SIG-M5 treated with dmso at 0.1 percent for 504 hours (cell line): ENCODE measurements around the gene TBC1D1.

Experiments used
- DNase-seq: peaks from one replicate; lab custom pipeline; 2025; ENCODE audit not compliant: unreplicated experiment; lab: John Stamatoyannopoulos, UW

TBC1D1 gene

DNA sequence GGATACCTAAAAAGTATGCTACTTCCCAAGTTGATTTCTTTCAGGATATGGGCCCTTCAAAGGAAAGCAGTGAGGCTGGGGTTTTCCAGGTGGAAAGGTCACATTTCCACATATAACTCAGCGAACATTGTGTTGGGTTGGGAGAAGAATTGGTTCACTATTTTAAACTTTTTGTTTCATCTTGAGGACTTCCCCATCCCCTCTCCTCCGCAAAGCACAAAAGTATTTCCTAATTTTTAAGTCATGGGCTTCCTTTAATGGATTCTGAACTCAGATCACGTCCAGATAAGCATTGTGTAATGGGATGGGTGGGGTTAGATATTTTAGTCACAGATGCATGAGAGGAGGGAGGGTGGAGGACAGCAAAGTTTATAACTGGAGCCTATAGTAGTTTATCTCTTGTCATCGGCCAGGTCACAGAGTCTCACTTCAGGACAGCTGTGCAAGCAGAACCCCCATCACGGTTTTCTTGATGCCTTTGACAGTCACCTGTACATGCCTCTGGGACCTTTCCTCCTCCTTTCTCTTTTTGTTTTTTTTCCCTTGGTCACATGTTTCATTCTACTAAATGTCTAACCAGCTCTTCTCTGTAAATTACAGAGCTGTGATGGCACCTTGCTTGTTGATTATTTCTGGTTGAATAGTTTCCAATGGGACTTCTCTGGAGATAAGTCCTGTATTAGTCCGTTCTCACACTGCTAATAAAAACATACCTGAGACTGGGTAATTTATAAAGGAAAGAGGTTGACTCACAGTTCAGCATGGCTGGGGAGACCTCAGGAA is 184.7 kb downstream of the TBC1D1 start:
- DNase-seq: peak; percentile 98

DNA sequence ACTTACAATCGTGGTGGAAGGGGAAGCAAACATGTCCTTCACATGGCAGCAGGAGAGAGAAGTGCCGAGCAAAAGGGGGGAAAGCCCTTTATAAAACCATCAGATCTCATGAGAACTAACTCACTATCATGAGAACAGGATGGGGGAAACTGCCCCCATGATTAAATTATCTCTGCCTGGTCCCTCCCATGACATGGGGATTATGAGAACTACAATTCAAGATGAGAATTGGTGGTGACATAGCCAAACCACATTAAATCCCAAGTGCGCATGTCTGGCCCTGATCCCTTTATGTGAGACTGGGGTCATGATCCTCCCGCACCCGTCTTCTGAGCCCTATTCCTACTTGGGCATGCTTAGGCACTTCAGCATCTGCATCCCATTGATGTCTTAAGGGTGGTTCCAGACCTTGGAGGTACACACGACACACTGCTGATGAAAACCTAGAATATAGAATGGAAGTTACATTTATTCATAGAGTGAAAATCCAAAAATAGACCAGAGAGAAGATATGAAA is 185.3 kb downstream of the TBC1D1 start:
- DNase-seq: no peak

- no peak for DNase-seq
Measured at GRCh38 chr4:38077791-38078489, 187.1 kb downstream of the TBC1D1 start.

DNA sequence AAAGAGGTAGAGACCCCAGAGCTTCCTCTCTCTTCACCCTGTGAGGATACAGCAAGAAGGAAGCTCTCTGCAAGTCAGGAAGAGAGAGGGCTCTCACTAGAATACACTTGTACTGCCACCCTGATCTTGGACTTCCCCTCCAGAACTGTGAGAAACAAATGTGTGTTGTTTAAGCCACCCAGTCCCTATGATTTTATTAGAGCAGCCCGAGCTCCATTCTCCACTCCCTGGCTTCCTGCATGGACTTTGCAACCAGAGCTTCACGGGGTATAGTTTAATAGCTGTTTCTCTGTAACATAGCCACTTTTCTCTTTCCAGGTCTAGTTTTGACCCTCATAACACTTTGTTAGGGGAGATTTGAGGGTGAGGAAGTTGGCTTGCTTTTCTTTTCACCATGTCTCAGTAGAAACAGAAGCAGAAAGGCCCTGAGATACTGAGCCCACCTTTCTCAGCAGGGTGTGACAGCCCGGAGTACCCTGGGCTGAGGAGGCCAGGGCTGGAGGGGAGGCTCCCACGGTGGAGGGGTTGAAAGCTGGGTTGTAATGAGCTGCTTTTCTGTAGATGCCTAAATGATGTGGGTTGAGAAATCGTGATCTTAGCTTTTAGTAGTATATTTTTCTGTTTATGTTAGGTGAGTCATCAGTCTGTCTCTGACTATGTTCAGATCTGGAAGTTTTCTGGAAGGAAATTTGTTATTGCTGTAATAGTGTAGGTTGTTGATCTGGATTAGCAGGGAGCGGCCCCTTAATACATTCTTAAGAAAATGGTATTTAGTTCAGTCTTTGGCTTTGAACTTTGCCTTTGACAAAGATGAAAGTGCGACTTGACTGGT is 187.9 kb downstream of the TBC1D1 start:
- DNase-seq: no peak

GRCh38 chr4:38080061-38080974 is 189.4 kb downstream of the TBC1D1 start:
- no peak for DNase-seq

- DNase-seq: no peak
Measured at GRCh38 chr4:38082021-38082420, 191.1 kb downstream of the TBC1D1 start.

- DNase-seq: no peak
Measured at GRCh38 chr4:38082424-38083385, 191.8 kb downstream of the TBC1D1 start.

GRCh38 chr4:38084877-38085711 is 194.2 kb downstream of the TBC1D1 start:
- DNase-seq: no peak

GRCh38 chr4:38085751-38086150 is 194.9 kb downstream of the TBC1D1 start:
- no peak for DNase-seq

- DNase-seq: no peak
Measured at GRCh38 chr4:38086151-38086848, 195.4 kb downstream of the TBC1D1 start.

GRCh38 chr4:38086849-38087226 is 196.0 kb downstream of the TBC1D1 start:
- no peak for DNase-seq

GRCh38 chr4:38088321-38088720 is 197.4 kb downstream of the TBC1D1 start:
- DNase-seq: no peak

- no peak for DNase-seq
Measured at GRCh38 chr4:38089961-38090360, 199.1 kb downstream of the TBC1D1 start.

DNA sequence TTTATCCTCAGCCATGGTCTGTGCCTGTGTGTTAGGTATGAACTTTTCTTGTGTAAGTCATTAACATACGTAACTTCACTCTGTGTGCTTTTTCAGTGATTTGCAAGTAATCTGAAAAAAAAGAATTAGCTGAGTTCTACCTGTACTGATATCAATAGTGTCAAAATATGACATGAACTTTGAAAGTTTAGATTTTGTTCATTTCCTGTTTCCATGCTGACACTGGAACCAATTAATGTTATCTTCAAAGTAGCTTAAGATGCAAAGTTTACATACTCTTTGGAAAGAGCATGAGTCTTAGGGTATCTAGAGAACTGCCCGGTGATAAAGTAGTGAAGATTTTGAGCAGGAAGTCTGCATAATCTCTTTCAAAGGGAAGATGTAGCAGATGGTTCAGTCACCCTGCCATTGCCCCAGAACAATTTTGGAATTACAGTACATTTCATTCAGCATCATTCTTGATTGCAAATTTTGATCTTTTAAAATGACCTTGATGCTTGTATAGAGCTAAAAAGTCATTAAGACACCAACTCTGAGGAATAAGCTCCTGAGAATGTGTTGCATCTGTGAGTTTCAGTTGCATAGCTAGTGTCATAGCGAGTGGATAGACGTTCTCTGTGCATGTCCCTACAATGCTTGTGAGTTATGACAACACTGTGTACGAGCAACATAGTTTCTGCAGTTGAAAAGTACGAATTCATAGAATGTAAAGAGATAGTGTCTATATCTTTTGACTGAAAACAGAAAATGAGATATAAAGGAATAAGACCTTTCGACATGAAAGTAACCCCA is 199.8 kb downstream of the TBC1D1 start:
- DNase-seq: no peak

GRCh38 chr4:38091636-38092035 is 200.8 kb downstream of the TBC1D1 start:
- no peak for DNase-seq

- DNase-seq: no peak
Measured at GRCh38 chr4:38092701-38093100, 201.8 kb downstream of the TBC1D1 start.

- DNase-seq: no peak
Measured at GRCh38 chr4:38094419-38094818, 203.5 kb downstream of the TBC1D1 start.
